CD4-positive, alpha-beta T cell treated with Interleukin-6 for 4 hours (primary cell): ENCODE measurements around the gene HNRNPUL1.
A peak's percentile ranks its signal among the peaks of the same experiment; 100 is the strongest.

Experiments used
- DNase-seq: peaks from one replicate; pipeline ENCODE4 v3.0.0-alpha.2; 2020; ENCODE audit warnings: mixed read lengths

HNRNPUL1 gene

GRCh38 chr19:41309180-41310032 lies 45.2 kb downstream of the HNRNPUL1 start:
- peak; percentile 24 for DNase-seq

GRCh38 chr19:41310033-41310831 lies 46.1 kb downstream of the HNRNPUL1 start, which contains the start of gene CCDC97:
TSS of gene CCDC97 (plus strand) at chr19:41310172. CDS start at chr19:41310311, 139 bp downstream.
- DNase-seq, result peak; percentile 92

DNA sequence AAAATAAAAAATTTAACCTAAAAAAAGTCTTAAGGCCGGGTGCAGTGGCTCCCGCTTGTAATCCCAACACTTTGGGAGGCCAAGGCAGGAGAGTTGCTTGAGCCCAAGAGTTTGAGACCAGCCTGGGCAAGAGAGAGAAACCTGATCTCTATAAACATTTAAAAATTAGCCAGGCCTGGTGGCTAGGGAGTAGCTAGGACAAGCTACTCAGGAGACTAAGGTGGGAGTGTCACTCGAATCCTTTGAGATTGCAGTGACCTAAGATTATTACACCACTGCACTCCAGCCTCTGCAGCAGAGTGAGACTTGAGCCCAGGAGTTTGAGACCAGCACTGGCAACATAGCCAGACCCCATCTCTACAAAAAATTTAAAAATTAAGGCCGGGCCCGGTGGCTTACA lies 46.9 kb downstream of the HNRNPUL1 start:
- no peak for DNase-seq

DNA sequence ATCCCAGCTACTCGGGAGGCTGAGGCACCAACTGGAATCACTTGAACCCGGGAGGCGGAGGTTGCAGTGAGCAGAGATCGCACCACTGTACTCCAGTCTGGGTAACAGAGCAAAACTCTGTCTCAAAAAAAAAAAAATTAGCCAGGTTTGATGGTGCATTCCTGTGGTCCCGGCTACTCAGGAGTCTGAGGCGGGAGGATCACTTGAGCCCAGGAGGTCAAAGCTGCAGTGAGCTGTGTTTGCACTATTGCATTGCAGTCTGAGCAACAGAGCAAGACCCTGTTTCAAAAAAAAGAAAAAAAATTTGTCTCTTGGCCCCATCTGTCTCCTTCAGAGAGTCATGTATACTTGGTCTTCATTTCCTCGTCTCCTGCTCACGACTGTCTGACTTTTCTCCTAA lies 47.4 kb downstream of the HNRNPUL1 start:
- DNase-seq, result no peak

- DNase-seq, result no peak
Measured at GRCh38 chr19:41316306-41316920, 52.2 kb downstream of the HNRNPUL1 start.

GRCh38 chr19:41318696-41319499 lies 54.7 kb downstream of the HNRNPUL1 start:
- DNase-seq, result no peak

- DNase-seq, result no peak
Measured at GRCh38 chr19:41319500-41320184, 55.5 kb downstream of the HNRNPUL1 start.

DNA sequence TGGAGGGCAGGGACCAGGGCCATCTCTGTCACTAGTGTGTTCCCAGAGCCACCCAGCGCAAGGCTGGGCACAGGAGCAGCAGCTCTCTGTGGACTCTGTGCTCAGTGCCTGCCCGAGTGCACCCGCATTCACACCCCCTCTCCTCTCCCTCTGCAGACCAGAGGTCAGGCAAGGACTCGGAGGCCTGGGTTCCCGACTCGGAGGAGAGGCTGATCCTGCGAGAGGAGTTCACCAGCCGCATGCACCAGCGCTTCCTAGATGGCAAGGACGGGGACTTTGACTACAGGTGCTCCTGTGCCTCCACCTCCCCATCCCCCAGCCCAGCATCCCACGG lies 56.0 kb downstream of the HNRNPUL1 start:
- no peak for DNase-seq

GRCh38 chr19:41320568-41320967 lies 56.4 kb downstream of the HNRNPUL1 start:
- DNase-seq, result no peak

GRCh38 chr19:41321204-41321599 lies 57.0 kb downstream of the HNRNPUL1 start:
- DNase-seq, result no peak

GRCh38 chr19:41321600-41322270 lies 57.6 kb downstream of the HNRNPUL1 start:
- DNase-seq, result no peak

DNA sequence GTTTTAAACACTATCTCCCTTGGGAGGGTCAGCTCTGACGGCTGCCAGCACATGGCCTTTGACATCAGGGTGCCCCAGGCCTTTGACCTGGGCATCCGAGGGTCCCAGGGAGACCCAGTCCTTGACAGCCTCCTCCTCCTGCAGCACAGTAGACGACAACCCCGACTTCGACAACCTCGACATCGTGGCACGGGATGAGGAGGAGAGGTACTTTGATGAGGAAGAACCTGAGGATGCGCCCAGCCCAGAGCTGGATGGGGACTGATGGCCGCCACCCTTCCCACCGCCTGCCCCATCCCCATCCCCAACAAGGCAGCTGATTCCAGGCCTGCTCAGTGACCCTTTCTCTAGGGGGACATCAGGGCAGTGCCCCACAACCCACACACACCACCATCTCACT lies 58.3 kb downstream of the HNRNPUL1 start:
- DNase-seq, result no peak

- DNase-seq, result no peak
Measured at GRCh38 chr19:41323023-41323422, 58.9 kb downstream of the HNRNPUL1 start.

- DNase-seq, result no peak
Measured at GRCh38 chr19:41323430-41324125, 59.4 kb downstream of the HNRNPUL1 start.

DNA sequence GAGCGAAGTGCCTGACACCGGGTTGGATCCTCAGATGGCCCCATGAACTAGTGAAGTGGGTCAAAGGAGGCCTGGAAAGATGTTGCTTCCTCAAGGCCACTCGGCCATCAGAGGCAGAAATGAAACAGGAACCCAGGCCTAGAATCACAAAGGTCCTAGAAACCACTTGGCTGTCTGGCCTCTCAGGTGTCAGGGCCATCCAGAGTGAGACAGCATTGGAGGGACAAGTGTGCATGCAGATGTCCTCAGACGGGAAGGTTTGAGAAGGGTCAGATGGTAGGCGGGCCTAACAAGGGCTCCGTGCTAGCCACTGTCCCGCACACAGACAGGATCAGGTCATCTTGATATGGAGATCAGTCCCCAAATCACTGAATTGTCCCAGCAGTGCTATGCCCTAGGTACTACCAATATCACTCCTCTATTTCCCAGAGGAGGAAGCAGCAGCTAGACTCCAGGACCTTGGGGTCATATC lies 60.1 kb downstream of the HNRNPUL1 start:
- DNase-seq, result no peak

GRCh38 chr19:41324921-41325639 lies 60.9 kb downstream of the HNRNPUL1 start:
- DNase-seq, result peak; percentile 25

DNA sequence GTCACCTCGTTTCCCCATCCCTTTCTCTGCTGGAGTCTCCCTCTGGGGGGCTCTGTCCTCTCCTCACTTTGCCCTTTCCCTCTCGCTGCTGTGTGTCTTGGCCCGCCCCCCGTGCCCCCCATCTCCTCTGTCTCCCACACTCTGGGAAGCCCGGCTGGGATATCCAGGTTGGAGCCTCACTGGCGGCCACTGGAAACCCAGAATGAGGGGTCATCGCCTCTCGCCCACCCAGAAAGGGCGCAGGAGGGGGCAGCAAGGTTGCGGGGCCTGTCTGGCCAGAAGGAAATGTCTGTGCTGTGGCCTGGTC lies 61.4 kb downstream of the HNRNPUL1 start:
- DNase-seq, result no peak

- DNase-seq, result peak; percentile 35
Measured at GRCh38 chr19:41325947-41326706, 62.0 kb downstream of the HNRNPUL1 start.

DNA sequence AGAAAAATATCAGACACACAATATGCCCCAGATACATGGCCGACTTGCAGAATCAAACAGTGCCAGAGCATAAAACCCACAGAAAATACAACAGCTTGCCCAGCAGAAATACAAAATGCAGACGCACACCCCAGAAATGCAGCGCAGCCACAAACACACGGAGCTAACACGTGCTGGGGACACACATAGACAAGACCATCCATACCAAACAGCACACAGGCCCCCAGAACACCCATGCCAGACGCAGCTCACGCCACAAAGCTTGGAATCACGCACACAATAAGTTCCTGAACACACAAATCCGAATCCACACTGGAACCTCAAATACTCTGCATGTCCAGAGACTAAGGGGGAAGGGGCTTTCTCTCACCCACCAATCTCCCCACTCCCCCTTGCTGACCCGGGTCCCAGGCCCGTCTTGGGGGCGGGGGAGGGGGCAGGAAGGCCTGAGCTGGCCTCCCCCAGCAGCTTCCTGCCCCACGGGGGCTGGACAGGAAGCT lies 63.0 kb downstream of the HNRNPUL1 start:
- DNase-seq, result peak; percentile 38
